Left ventricle myocardium inferior (tissue), 1 donor: ENCODE results near the gene KRTAP2-4. TPM values are rescaled to one million over a fixed set of nuclear protein-coding genes. Genes with fewer than 3 reads are reported as not detected.
"Not testable (repeated sequence)": the region's sequence is repeated elsewhere in the genome, so short reads cannot be mapped to it uniquely, and the experiment has no call there.

Experiments used
- DNase-seq: peaks from one replicate; pipeline ENCODE4 v3.0.0-alpha.2; 2020
- H3K27ac ChIP-seq: fragments of 200-600 bp; replicated peaks from 2 replicates; pipeline ENCODE4 v1.8.0; 2021
- H3K27me3 ChIP-seq: fragments of 200-600 bp; 2 replicates; pipeline ENCODE4 v1.8.0; 2021; ENCODE audit warnings: low read depth
- H3K36me3 ChIP-seq: fragments of 200-600 bp; 2 replicates; pipeline ENCODE4 v1.8.0; 2021
- H3K4me1 ChIP-seq: fragments of 200-600 bp; 2 replicates; pipeline ENCODE4 v1.8.0; 2021
- H3K4me3 ChIP-seq: fragments of 200-600 bp; 2 replicates; pipeline ENCODE4 v1.8.0; 2021; ENCODE audit warnings: mild to moderate bottlenecking, moderate library complexity
- H3K9me3 ChIP-seq: fragments of 200-600 bp; replicated peaks from 2 replicates; pipeline ENCODE4 v1.8.0; 2021
- intact Hi-C: fragments of 100-400 bp; cut with micrococcal nuclease; formaldehyde crosslinking; loops from one replicate; pipeline ENCODE4 v1.11.0; 2022
- total RNA-seq: library from RNA; stranded (reverse); fragmentation: NEBNext Ultra II Directional; extraction: Animal tissue kit (Norgen Biotek cat#: 25700); gene quantifications from one replicate; pipeline ENCODE4 v1.2.1, GENCODE V29; 2021
- TF ChIP-seq, protein P1 (sequence below): fragments of 200-600 bp; IDR thresholded peaks from 2 replicates; pipeline ENCODE4 v1.8.0; 2021; ENCODE audit warnings: antibody characterized with exemption, mild to moderate bottlenecking, borderline replicate concordance
- donor health status: DM: no; HTN: yes; CAD: no; lungs with severe emphysema.

KRTAP2-4 gene
- total RNA-seq, 1 donor from 2014 or later: not detected

GRCh38 chr17:41071606-41072360 lies 6.1 kb upstream of the KRTAP2-4 start:
- H3K36me3 ChIP-seq: no peaks in the 10 kb centered on the region
- TF ChIP-seq, protein P1, sequence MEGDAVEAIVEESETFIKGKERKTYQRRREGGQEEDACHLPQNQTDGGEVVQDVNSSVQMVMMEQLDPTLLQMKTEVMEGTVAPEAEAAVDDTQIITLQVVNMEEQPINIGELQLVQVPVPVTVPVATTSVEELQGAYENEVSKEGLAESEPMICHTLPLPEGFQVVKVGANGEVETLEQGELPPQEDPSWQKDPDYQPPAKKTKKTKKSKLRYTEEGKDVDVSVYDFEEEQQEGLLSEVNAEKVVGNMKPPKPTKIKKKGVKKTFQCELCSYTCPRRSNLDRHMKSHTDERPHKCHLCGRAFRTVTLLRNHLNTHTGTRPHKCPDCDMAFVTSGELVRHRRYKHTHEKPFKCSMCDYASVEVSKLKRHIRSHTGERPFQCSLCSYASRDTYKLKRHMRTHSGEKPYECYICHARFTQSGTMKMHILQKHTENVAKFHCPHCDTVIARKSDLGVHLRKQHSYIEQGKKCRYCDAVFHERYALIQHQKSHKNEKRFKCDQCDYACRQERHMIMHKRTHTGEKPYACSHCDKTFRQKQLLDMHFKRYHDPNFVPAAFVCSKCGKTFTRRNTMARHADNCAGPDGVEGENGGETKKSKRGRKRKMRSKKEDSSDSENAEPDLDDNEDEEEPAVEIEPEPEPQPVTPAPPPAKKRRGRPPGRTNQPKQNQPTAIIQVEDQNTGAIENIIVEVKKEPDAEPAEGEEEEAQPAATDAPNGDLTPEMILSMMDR: no peak
- H3K4me3 ChIP-seq: no peak overlapping the region
- intact Hi-C loops: no loop called here
- no peak for DNase-seq
- H3K4me1 ChIP-seq: no peaks in the 10 kb centered on the region
- H3K9me3 ChIP-seq: no peaks in the 10 kb centered on the region
- peaks cover 34% of the 10 kb centered on the region for H3K27me3 ChIP-seq
- H3K27ac ChIP-seq: no peak overlapping the region

- TF ChIP-seq, protein P1: no peak
- intact Hi-C loops: no loop called here
- no peak for DNase-seq
These were observed 3.4 kb upstream of the KRTAP2-4 start for GRCh38 chr17:41069031-41069430.

GRCh38 chr17:41067281-41067680 lies 1.6 kb upstream of the KRTAP2-4 start:
- intact Hi-C loops: no loop called here
- TF ChIP-seq, protein P1: no peak
- H3K27me3 ChIP-seq: peaks cover 44% of the 10 kb centered on the region
- no peaks in the 10 kb centered on the region for H3K9me3 ChIP-seq
- no peak overlapping the region for H3K27ac ChIP-seq
- no peaks in the 10 kb centered on the region for H3K36me3 ChIP-seq
- no peak overlapping the region for H3K4me3 ChIP-seq
- no peak for DNase-seq
- no peaks in the 10 kb centered on the region for H3K4me1 ChIP-seq

More at GRCh38 chr17:41069031-41069430, 3.4 kb upstream of the KRTAP2-4 start:
- no peaks in the 10 kb centered on the region for H3K36me3 ChIP-seq
- H3K4me3 ChIP-seq: no peak overlapping the region
- no peak overlapping the region for H3K27ac ChIP-seq
- H3K9me3 ChIP-seq: no peaks in the 10 kb centered on the region
- no peaks in the 10 kb centered on the region for H3K4me1 ChIP-seq
- H3K27me3 ChIP-seq: peaks cover 33% of the 10 kb centered on the region

DNA sequence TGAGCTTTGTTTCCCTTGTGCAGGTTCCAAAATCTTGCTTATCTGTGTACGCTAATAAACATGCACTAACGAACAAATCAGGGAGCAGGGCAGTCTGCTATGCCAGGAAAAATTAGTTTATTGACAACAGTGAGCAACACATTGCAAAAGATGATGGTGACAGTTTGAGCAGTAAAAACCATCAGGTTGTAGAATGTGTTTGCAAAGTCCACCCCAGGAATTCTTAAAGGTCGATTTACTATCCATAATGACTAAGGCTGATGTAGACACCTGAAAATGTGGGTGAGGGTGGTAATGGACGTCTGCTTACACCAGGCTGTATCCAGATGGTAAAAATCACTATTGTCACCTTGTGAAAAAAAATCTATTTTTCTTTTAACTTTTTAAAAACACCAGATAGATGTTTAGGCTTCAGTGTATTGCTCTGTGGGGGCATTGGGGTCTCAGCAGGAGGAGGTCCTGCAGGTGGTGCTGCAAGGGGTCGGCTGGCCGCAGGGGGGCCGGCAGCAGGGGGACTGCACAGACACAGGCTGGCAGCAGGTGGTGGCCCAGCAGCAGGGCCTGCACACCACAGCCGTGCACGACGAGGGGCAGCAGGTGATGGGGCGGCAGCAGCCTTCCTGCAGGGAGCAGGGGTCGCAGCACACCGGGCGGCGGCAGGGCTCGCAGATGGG lies 526 bp downstream of the KRTAP2-4 start:
- H3K27me3 ChIP-seq: peaks cover 65% of the 10 kb centered on the region
- H3K4me1 ChIP-seq, intact Hi-C loops, DNase-seq, H3K4me3 ChIP-seq, H3K36me3 ChIP-seq, H3K27ac ChIP-seq, H3K9me3 ChIP-seq: not testable (repeated sequence)

GRCh38 chr17:41064301-41064700 lies 1.4 kb downstream of the KRTAP2-4 start:
- H3K4me3 ChIP-seq: no peak overlapping the region
- H3K36me3 ChIP-seq: no peaks in the 10 kb centered on the region
- TF ChIP-seq, protein P1: no peak
- no peaks in the 10 kb centered on the region for H3K4me1 ChIP-seq
- H3K9me3 ChIP-seq: no peaks in the 10 kb centered on the region
- H3K27me3 ChIP-seq: peaks cover 68% of the 10 kb centered on the region
- no peak for DNase-seq
- intact Hi-C loops: no loop called here
- no peak overlapping the region for H3K27ac ChIP-seq

DNA sequence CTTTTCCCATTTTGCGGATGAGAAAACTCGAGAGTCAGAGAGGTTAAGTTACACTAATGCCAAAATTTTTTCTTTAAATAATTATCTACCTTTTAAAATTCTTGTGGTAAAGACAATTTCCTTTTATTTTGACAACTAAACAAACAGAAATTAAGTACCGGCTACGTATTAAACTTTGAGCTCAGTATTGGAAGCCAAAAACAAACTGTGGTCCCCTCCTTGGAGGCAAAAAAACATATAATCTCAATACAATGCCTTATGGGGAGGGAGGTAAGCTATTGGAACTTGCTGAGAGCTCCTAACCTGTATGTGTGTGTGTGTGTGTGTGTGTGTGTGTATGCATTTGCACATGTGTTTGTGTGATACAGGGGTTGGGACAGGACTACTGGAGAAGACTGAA lies 2.2 kb downstream of the KRTAP2-4 start:
- no peaks in the 10 kb centered on the region for H3K4me1 ChIP-seq

More for the DNA sequence above, 2.2 kb downstream of the KRTAP2-4 start:
- intact Hi-C loops: no loop called here
- Histone ChIP-seq H3K4me3 (no peak overlapping the region), H3K27me3 (peaks cover 77% of the 10 kb centered on the region), H3K9me3 (no peaks in the 10 kb centered on the region), H3K36me3 (no peaks in the 10 kb centered on the region), H3K27ac (no peak overlapping the region)
- TF ChIP-seq, protein P1: no peak
- DNase-seq: no peak
